Measurements from ENCODE around the gene KCNAB1.

Gene KCNAB1

GRCh38 chr3:156349111-156349510 lies 228.7 kb downstream of the KCNAB1 start:
- H3K27ac ChIP-seq: no peak overlapping the region
- CTCF ChIA-PET: no interaction called here
- TF ChIP-seq CTCF (conservative IDR thresholded peaks at IDR 0.05; ENCODE audit: low read depth): no peak
- DNase-seq (ENCODE audit: low spot score): no peak
- POLR2A ChIA-PET (ENCODE audit: low non-redundant PET): no interaction called here

DNA sequence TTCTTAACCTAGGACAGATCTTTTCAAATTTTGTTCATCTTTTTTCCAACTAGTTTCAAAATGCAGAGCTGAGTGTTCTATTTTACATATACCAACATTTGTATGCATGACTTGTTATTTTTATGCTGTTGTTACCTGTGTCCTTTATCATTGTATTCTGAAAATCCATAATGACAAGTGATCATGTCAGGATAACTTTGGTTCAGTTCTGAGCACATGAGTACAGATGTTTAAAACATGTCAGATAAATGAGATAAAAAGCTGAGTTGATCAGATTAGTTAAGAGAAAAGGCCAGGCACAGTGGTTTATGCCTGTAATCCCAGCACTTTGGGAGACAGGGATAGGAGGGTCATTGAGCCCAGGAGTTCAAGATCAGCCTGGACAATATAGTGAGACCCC lies 229.6 kb downstream of the KCNAB1 start:
- ChIA-PET CTCF (no interaction called here), POLR2A (ENCODE audit: low non-redundant PET) (no interaction called here)

GRCh38 chr3:156350781-156351180 lies 230.4 kb downstream of the KCNAB1 start:
- TF ChIP-seq CTCF (conservative IDR thresholded peaks at IDR 0.05; ENCODE audit: low read depth): no peak
- H3K27ac ChIP-seq: no peak overlapping the region
- ChIA-PET CTCF (no interaction called here), POLR2A (ENCODE audit: low non-redundant PET) (no interaction called here)
- DNase-seq (ENCODE audit: low spot score): no peak

More for the DNA sequence above, 229.6 kb downstream of the KCNAB1 start:
- no peak for DNase-seq (ENCODE audit: low spot score)
- no peak for TF ChIP-seq CTCF (conservative IDR thresholded peaks at IDR 0.05; ENCODE audit: low read depth)
- no peak overlapping the region for H3K27ac ChIP-seq

DNA sequence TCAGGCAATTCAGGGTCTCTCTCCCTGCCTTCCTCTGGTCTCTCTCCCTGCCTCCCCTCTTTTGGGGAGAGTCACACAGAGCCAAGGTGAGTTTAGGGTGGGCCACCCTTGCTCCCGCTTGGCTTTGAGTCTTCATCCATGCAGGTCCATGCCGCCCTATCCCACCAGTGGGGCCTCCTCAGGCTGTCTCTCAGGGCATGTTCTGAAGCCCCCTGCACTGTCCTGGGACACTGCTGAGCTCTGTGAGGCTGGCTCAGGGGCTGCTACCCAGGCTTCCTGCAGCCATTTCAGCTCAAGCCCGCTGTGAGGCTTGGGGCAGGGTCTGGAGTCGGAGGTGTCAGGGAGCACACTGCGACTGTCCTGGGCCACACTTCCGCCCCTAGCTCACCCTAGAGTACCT lies 231.4 kb downstream of the KCNAB1 start:
- no peak for TF ChIP-seq CTCF (conservative IDR thresholded peaks at IDR 0.05; ENCODE audit: low read depth)
- no peak overlapping the region for H3K27ac ChIP-seq
- CTCF ChIA-PET: interaction anchor here (0.6 kb wide), 1 partner anchor 199 kb away, joined by 3 read pairs; no protein-coding TSS in a partner anchor
- no peak for DNase-seq (ENCODE audit: low spot score)
- POLR2A ChIA-PET (ENCODE audit: low non-redundant PET): no interaction called here

GRCh38 chr3:156352728-156353127 lies 232.3 kb downstream of the KCNAB1 start:
- no peak overlapping the region for H3K27ac ChIP-seq
- ChIA-PET POLR2A (ENCODE audit: low non-redundant PET) (no interaction called here), CTCF (no interaction called here)
- no peak for DNase-seq (ENCODE audit: low spot score)
- TF ChIP-seq CTCF (conservative IDR thresholded peaks at IDR 0.05; ENCODE audit: low read depth): no peak

DNA sequence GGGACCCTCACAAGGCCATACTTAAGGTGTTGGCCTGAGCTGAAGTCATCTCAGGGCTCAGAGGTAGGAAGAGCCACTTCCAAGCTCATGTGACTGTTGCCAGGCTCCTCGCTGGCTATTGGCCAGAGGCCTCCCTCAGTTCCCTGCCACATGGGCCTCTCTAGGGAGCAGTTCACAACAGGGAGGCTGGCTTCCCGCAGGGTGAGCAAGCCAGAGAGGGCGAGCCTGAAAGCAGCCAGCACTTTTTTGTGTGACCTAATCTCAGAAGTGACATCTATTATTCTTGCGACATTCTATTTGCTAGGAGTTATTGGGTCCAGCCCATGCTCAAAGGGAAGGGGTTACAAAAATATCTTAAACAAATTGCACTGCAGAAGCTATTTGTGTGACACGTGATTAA lies 233.2 kb downstream of the KCNAB1 start:
- H3K27ac ChIP-seq: no peak overlapping the region
- CTCF ChIA-PET: no interaction called here
- POLR2A ChIA-PET (ENCODE audit: low non-redundant PET): no interaction called here
- TF ChIP-seq CTCF (conservative IDR thresholded peaks at IDR 0.05; ENCODE audit: low read depth): no peak
- DNase-seq (ENCODE audit: low spot score): no peak

Measured in RWPE1 (cell line).